GM21619 (cell line): ENCODE data around the gene CUX1.
"Not testable (repeated sequence)": the region's sequence is repeated elsewhere in the genome, so short reads cannot be mapped to it uniquely, and the experiment has no call there.

Experiments used
- ATAC-seq: cut with Tn5 transposase; IDR thresholded peaks from one replicate; pipeline ENCODE4 v1.9.1; 2021; ENCODE audit not compliant: unreplicated experiment

Gene CUX1

GRCh38 chr7:101913851-101914250, 96.4 kb downstream of the CUX1 start:
- no peak for ATAC-seq

- no peak for ATAC-seq
These were observed 97.6 kb downstream of the CUX1 start for GRCh38 chr7:101915000-101915399.

- no peak for ATAC-seq
These were observed 98.8 kb downstream of the CUX1 start for GRCh38 chr7:101916041-101916800.

- ATAC-seq, result no peak
These were observed 99.5 kb downstream of the CUX1 start for GRCh38 chr7:101916876-101917275.

GRCh38 chr7:101917566-101917965, 100.1 kb downstream of the CUX1 start:
- ATAC-seq, result no peak

- ATAC-seq, result no peak
These were observed 101.0 kb downstream of the CUX1 start for GRCh38 chr7:101918426-101918825.

GRCh38 chr7:101919363-101920115, 102.1 kb downstream of the CUX1 start:
- ATAC-seq, result no peak

GRCh38 chr7:101921061-101921460, 103.6 kb downstream of the CUX1 start:
- no peak for ATAC-seq

GRCh38 chr7:101921546-101922489, 104.4 kb downstream of the CUX1 start:
- not testable (repeated sequence) for ATAC-seq

- no peak for ATAC-seq
These were observed 105.5 kb downstream of the CUX1 start for GRCh38 chr7:101922631-101923601.

GRCh38 chr7:101923602-101923985, 106.2 kb downstream of the CUX1 start:
- ATAC-seq, result no peak

GRCh38 chr7:101924171-101924570, 106.7 kb downstream of the CUX1 start:
- no peak for ATAC-seq

GRCh38 chr7:101926265-101926664, 108.8 kb downstream of the CUX1 start:
- no peak for ATAC-seq

GRCh38 chr7:101927389-101927788, 110.0 kb downstream of the CUX1 start:
- ATAC-seq, result no peak

GRCh38 chr7:101927802-101928201, 110.4 kb downstream of the CUX1 start:
- ATAC-seq, result no peak

GRCh38 chr7:101929256-101929655, 111.8 kb downstream of the CUX1 start:
- ATAC-seq, result no peak

GRCh38 chr7:101929911-101930310, 112.5 kb downstream of the CUX1 start:
- not testable (repeated sequence) for ATAC-seq

GRCh38 chr7:101932083-101932482, 114.7 kb downstream of the CUX1 start:
- ATAC-seq, result no peak

- no peak for ATAC-seq
These were observed 115.6 kb downstream of the CUX1 start for GRCh38 chr7:101933028-101933427.

GRCh38 chr7:101933688-101934121, 116.3 kb downstream of the CUX1 start:
- peak; percentile 61 for ATAC-seq
